ENCODE results near the gene SUB1.
"Not testable (repeated sequence)": the region's sequence is repeated elsewhere in the genome, so short reads cannot be mapped to it uniquely, and the experiment has no call there.

Gene SUB1
- total RNA-seq, result 205 to 264 reads per million in 2 donors

- DNase-seq, result peak; percentile 93
Measured at GRCh38 chr5:32585446-32586275, at the start of gene SUB1. Gene SUB1, plus strand, starts transcription at chr5:32585557. Its CDS starts 2,956 bp downstream, at chr5:32588513.

DNA sequence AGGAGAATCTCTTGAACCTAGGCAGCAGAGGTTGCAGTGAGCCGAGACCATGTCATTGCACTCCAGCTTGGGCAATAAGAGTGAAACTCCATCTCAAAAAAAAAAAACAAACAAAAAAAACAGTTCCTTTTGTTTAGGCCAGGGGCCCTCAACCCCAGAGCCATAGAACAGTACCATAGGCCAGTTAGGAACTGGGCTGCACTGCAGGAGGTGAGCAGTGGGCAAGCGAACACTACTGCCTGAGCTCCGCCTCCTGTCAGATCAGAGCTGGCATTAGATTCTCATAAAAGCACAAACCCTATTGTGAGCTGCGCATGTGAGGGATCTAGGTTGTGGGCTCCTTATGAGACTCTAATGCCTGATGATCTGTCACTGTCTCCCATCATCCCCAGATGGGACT, 49.1 kb upstream of the SUB1 start:
- no peak for DNase-seq

GRCh38 chr5:32537437-32538029, 47.8 kb upstream of the SUB1 start:
- DNase-seq, result not testable (repeated sequence)

DNA sequence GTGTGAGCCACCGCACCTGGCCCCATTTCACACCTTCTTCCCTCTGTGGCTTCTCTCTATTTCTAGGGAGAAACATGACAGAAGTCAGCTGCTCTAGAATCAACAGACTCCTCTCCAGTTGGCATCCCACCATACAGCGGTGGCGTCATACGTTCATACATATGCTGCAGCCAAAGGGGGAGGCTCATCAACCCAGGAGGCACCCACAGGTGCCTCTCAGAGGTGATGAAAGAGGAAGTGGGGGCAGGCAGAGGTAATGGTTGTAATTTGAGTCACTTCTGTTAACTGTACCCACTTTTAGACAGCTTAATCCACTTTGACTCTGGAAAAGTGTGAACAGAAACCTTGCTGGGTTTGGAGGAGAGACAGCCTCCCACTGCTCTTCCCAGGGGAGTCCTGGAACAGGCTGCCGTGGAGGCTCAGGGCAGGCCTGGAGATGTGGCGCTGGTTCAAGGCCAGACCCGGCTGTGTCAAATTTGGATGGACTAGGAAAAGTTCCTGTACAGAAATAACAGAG, 47.3 kb upstream of the SUB1 start:
- DNase-seq, result no peak

DNA sequence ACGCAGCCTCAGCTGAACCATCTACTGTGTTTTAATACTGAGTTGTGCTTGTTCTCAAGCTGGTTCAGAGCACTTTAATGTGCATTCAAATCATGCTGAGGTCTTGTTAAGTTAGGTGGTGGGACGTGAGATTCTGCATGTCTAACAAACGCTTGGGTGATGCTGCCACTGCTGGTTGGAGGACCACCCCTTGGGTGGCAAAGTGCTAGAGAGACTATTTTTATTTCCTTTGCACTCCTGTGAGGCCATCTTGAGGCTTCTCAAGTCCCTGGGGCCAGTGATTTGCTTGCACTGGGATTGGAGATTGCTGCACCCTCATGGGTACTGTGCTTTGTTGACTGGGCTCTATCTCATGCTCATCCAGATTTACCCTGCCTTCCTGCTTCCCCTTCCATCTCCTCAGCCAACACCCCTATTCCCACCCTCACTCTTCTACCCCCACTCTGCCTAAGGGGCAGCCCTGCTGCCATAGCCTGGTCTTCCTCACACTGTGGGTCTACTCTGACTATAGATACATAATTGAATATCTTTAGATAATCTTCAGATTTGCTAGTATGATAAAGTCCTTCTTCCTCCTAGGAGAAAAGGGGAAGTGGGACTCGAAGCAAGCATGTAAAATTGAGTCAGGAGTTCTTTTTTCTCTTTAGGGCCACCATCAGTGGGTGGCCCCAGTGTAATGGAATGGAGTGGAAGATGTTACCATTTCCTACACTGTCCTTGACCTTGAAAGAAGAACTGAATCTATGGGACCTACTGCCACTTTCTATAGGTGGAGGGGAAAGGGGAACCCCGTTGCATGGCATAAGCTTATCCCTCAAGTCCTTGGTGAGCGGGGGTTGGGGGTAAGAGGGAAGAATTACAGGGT, 45.1 kb upstream of the SUB1 start:
- no peak for DNase-seq

DNA sequence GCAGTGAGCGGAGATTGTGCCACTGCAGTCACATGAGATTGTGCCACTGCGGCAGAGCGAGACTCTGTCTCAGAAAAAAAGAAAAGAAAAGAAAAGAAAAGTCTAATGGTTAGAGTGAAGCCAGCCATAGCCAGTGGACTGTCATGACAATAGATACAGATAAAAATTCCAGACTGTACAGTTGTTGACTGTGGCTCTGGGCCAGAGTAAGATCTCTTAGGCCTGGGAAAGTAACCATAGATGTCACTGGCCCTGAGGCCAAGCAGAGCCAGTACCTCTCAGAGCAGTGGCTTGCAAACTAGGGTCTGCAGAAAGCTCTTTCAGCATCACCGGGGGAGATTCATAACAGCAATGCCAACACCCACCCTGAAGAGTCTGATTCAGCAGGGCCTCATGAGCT, 44.1 kb upstream of the SUB1 start:
- no peak for DNase-seq

GRCh38 chr5:32542216-32543059, 42.9 kb upstream of the SUB1 start:
- DNase-seq, result no peak

GRCh38 chr5:32543291-32543690, 42.1 kb upstream of the SUB1 start:
- no peak for DNase-seq

DNA sequence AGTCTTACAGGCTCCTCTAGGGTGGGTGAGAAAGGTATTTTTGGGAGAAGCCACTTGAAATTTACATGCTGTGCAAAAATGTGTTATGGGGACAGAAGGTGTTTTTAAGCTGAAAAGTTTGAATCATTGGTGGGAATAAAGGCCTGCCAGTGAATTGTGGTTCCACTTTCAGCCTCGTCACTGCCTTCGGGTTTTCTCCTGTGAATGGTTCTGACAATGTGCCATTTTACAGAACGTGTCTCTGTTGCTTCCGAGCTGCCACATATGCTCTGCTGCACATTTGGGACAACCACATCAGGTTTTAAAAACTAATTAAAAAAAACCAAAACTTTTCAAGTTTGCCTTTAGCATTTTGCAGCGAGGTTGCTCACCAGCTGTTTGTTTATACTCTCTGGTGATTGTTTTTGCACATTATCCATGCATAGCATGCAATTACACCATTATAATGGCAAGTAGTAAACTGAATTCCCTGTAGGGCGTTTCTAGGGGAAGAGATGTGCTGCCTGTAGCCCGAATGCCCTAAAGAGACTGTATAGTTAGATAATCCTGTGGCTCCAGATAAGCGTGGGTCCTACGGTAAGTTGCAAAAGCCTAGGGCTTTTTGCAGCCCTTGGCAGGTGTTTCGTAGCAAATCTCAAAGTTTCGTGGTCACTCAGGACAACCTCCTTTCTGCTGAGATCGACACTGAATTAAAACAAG, 40.1 kb upstream of the SUB1 start:
- DNase-seq, result no peak

DNA sequence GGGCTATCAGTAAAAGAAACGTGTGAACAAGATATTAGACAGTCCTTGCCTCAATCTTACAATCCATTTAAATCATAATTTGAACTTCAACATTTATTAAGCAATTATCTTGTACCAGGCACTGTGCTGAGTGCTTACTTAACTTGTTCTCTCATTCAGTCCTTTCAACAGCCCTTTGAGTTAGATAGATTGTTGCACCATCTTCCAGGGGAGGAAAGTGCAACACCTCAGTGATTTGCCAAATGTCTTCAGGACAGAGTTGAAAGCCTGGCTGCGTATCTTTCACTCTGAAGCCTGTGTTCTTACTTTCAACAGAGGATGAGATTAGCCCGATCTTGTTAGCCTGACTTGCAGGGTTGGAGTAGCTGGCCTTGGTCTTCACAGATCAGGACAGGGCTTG, 34.2 kb upstream of the SUB1 start:
- DNase-seq, result no peak

- no peak for DNase-seq
Measured at GRCh38 chr5:32551865-32552264, 33.5 kb upstream of the SUB1 start.

DNA sequence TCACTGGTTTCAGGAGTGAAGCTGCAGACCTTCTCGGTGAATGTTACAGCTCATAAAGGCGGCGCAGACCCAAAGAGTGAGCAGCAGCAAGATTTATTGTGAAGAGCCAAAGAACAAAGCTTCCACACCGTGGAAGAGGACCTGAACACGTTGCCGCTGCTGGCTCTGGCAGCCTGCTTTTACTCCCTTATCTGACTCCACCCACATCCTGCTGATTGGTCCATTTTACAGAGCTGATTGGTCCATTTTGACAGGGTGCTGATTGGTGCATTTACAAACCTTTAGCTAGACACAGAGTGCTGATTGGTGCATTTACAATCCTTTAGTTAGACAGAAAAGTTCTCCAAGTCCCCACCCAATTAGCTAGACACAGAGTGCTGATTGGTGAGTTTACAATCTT, 32.9 kb upstream of the SUB1 start:
- not testable (repeated sequence) for DNase-seq

- no peak for DNase-seq
Measured at GRCh38 chr5:32552936-32553335, 32.4 kb upstream of the SUB1 start.

DNA sequence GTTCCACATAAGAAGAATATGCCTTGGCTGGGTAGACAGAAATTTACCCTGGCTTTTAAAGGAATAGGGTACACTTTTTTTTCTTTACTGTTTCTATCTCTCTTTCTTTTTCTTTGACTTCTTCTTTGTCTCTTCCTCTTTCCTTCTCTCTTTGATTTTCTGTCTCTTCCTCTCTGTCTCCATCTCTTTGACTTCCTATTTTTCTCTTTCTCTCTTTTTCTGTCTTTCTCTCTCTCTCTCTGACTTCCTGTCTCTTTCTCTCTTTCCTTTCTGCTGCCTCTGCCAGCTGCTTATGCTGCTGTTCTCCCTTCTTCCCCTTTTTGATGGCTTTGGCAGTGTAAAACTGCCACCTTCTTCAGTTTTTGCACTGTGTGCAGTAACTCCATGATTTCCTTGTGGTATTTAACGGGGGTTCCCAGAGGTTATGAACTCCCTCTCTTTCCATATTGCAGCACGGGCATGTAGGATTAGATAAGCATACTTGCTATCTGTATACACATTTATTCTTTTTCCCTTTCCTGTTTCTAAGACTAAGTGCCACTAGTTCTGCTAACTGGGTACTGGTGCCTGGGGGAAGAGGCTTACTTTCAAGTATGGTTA, 31.1 kb upstream of the SUB1 start:
- DNase-seq, result not testable (repeated sequence)

GRCh38 chr5:32556543-32556942, 28.8 kb upstream of the SUB1 start:
- DNase-seq, result not testable (repeated sequence)

DNA sequence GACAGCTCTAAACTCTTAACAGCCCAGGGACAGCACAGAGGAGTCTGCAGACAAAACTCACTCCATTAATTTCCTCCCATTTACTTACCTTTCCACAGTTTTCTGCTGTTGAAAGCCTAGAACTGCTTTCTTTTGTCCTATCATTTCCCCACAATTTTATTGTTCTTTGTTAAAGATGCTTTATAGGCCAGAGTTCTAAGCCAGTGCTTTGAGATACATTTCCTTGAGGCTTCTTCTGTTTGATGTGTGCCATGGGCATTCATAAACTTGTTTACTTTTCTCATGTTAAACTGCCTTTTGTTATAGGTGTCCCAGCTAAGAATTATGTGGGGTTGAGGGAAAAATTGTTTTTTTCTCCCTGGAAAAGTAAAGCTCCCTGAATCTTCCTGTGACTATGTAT, 25.9 kb upstream of the SUB1 start:
- DNase-seq, result no peak

GRCh38 chr5:32559921-32560320, 25.4 kb upstream of the SUB1 start:
- no peak for DNase-seq

- DNase-seq, result no peak
Measured at GRCh38 chr5:32562056-32562455, 23.3 kb upstream of the SUB1 start.

DNA sequence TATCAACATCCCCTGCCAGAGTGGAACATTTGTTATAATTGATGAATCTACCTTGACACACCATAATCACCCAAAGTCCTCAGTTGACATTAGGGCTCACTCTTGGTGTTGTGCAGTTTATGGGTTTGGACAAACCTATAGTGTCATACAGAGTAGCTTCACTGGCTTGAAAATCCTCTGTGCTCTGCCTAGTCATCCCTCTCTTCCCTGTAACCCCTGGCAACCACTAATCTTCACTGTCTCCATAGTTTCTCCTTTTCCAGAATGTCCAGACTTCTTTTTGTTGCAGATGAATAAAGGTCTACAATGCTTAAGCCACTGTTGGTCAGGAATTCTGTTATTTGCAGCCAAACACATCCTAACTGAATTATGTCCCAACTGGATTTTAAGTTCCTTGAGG, 22.5 kb upstream of the SUB1 start:
- DNase-seq, result no peak

GRCh38 chr5:32563614-32564013, 21.7 kb upstream of the SUB1 start:
- no peak for DNase-seq

GRCh38 chr5:32565145-32565544, 20.2 kb upstream of the SUB1 start:
- DNase-seq, result no peak

Data from T-helper 9 cell (primary cell).